Measurements from ENCODE around the gene USP36.

Gene USP36

DNA sequence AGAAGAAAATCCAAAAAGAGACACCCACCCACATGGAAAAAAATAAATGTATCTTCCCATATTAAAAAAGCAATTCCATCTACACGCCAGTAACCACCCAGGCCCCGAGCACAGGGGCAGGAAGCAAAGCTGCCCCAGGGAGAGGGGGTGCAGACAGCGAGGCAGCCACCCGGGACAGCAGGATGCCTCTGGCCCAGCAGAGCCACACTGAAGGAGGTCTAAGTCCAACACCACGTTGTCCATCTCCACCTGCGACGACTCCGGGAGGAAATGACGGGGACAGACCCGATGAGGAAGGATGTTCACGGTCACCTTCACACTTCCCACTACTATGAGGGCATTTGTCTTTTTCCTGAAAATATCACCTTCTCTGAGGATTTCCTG, 44.1 kb downstream of the USP36 start:
- in situ Hi-C loops (cut with HindIII; ENCODE audit: low sequenced_read_pairs): no loop called here
- no peak overlapping the region for H3K4me3 ChIP-seq (ENCODE audit: low read depth, low read length)
- no peak for DNase-seq (ENCODE audit: low read depth)
- TF ChIP-seq, protein P1, sequence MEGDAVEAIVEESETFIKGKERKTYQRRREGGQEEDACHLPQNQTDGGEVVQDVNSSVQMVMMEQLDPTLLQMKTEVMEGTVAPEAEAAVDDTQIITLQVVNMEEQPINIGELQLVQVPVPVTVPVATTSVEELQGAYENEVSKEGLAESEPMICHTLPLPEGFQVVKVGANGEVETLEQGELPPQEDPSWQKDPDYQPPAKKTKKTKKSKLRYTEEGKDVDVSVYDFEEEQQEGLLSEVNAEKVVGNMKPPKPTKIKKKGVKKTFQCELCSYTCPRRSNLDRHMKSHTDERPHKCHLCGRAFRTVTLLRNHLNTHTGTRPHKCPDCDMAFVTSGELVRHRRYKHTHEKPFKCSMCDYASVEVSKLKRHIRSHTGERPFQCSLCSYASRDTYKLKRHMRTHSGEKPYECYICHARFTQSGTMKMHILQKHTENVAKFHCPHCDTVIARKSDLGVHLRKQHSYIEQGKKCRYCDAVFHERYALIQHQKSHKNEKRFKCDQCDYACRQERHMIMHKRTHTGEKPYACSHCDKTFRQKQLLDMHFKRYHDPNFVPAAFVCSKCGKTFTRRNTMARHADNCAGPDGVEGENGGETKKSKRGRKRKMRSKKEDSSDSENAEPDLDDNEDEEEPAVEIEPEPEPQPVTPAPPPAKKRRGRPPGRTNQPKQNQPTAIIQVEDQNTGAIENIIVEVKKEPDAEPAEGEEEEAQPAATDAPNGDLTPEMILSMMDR (IDR thresholded peaks at IDR 0.05; ENCODE audit: low read depth, low read length, missing control alignments): no peak

DNA sequence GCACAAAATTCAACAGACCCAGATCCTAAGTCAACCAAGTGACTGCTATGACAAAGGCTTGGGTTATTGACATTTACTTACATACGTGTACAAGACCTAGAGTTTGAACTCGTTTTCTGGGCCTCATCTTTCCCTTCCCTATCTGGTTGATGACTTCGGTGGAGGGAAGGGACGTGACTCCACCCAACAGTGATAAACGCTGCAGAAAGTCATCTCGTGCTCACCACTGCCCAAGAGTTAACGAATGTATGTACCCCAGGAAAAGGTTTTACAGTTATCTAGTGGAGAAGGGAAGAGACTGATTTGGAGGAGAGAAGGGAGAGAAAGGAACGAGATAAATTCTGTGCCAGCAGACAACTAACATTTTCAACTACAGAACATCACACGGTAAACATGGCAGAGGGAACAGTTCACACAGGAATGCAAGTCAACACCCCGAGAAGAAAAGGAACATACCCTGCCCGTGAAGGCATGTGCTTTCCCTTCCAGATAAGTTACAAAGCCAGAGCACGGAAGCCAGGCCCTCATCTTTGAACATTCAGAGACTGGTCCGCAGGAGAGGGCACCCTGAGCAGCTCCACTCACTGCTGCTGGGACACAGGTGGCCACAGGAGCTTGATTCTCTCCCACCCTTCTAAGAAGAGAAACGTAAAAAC, 44.6 kb downstream of the USP36 start:
- no peak overlapping the region for H3K4me3 ChIP-seq (ENCODE audit: low read depth, low read length)
- in situ Hi-C loops (cut with HindIII; ENCODE audit: low sequenced_read_pairs): no loop called here
- no peak for DNase-seq (ENCODE audit: low read depth)
- TF ChIP-seq, protein P1 (IDR thresholded peaks at IDR 0.05; ENCODE audit: low read depth, low read length, missing control alignments): no peak

DNA sequence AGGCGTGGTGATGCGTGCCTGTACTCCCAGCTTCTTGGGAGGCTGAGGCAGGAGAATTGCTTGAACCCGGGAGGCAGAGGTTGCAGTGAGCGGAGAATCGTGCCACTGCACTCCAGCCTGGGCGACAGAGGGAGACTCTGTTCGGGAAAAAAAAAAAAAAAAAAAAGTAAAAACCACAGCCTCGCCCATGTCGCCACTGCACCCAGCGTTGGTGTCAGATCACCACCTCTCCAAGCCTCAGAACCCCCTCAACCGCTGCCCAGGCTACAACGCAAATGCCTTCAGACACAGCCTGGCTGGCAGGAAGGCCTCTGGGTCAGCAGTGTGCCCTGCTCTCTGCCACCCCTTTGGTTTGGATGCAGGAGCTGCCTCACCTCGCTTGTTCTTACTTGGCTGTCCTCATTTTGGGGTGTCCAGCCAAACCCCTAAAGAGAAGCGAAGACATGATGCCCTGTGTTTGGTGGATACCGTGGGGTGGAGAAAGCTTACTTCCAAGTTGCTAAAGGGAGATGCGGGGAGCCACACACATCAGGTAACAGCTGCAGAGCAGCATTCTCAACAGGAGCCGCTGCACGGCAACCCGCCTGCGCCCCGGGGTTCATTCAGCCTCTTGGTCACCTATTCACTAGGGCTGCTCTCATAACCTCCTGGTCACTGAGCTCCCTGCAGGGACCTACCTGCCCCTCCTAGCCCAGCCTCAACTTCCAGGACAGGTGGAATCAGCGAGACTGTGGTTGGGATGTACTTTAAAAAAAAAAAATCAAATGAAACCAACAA, 45.6 kb downstream of the USP36 start:
- DNase-seq (ENCODE audit: low read depth): no peak
- in situ Hi-C loops (cut with HindIII; ENCODE audit: low sequenced_read_pairs): no loop called here
- H3K4me3 ChIP-seq (ENCODE audit: low read depth, low read length): no peak overlapping the region
- TF ChIP-seq, protein P1 (IDR thresholded peaks at IDR 0.05; ENCODE audit: low read depth, low read length, missing control alignments): no peak

DNA sequence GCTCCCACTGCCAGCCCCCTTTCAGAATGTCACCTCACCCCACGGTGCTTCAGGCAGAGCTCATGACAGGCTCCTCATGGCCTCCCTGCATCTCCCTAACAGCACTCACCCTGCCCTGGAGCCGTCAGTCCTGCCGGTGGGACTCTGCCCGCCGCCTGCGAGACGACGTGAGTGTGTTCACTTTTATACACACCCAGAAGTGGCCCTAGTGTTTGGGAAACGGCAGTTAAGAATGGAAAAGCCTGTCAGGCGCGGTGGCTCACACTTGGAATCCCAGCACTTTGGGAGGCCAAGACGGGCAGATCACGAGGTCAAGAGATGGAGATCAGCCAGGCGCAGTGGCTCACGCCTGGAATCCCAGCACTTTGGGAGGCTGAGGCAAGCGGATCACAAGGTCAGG, 46.2 kb downstream of the USP36 start:
- in situ Hi-C loops (cut with HindIII; ENCODE audit: low sequenced_read_pairs): no loop called here
- no peak overlapping the region for H3K4me3 ChIP-seq (ENCODE audit: low read depth, low read length)
- no peak for DNase-seq (ENCODE audit: low read depth)
- TF ChIP-seq, protein P1 (IDR thresholded peaks at IDR 0.05; ENCODE audit: low read depth, low read length, missing control alignments): no peak

DNA sequence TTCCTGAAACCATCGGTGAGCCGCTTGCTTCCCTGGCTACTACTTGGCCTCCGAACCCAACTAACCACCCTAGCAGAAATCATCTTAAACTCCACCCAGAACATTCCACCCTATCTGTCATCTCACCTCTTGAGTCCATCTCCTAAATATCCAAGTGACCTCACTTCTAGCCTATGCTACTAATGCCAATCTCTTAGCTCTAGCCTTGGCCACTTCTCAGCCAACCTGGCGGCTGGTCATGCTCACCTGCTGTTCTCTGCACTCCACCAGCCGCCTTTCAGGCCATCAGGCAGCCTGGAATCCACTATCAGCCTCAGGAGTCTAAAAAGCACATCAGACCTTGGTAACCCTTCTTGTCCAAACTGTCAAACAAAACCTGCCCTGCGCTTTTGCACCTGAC, 46.6 kb downstream of the USP36 start:
- H3K4me3 ChIP-seq (ENCODE audit: low read depth, low read length): no peak overlapping the region
- in situ Hi-C loops (cut with HindIII; ENCODE audit: low sequenced_read_pairs): no loop called here
- TF ChIP-seq, protein P1 (IDR thresholded peaks at IDR 0.05; ENCODE audit: low read depth, low read length, missing control alignments): no peak
- DNase-seq (ENCODE audit: low read depth): no peak

DNA sequence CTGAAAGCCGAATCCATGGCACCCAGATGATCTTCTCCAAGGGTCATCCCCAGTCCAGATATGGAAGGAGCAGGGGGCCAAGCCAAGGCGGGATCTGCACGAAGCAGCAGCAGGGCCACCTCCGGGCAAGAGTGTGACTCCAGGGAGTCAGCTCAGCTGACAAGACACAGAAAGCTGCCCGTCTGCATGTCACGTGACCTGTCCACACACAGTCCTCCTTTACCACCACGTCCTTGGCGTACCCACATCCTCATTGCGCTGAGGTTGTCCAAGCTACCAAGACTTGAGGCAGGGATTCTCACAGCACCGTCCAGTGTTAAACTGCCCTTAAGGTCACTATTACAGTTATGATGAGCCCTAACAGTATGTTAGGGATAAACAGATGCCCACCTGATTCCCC, 47.2 kb downstream of the USP36 start:
- in situ Hi-C loops (cut with HindIII; ENCODE audit: low sequenced_read_pairs): no loop called here
- TF ChIP-seq, protein P1 (IDR thresholded peaks at IDR 0.05; ENCODE audit: low read depth, low read length, missing control alignments): no peak
- no peak for DNase-seq (ENCODE audit: low read depth)
- H3K4me3 ChIP-seq (ENCODE audit: low read depth, low read length): no peak overlapping the region
